Liver (tissue), 9 donors: ENCODE measurements around the gene CIDEB. TPM values are rescaled to one million over a fixed set of nuclear protein-coding genes. Genes with fewer than 3 reads are reported as not detected.
A peak's percentile ranks its signal among the peaks of the same experiment; 100 is the strongest.

Experiments used
- DNase-seq: peaks from one replicate; pipeline ENCODE4 v3.0.0-alpha.2; 2017; ENCODE audit warnings: low spot score
- H3K27ac ChIP-seq, 2 donors: one replicate each; pipeline ENCODE4 v1.7.0; 2013; ENCODE audit warnings: inconsistent platforms in 2 of 2, low read length in 2 of 2, control low read depth in 1 of 2, low read depth in 1 of 2, mild to moderate bottlenecking in 1 of 2
- H3K27me3 ChIP-seq, 4 donors: one replicate each; pipeline versions ENCODE4 v1.6.1 to v1.7.0; 2013; ENCODE audit warnings: low read length in 3 of 4, inconsistent platforms in 1 of 4, mild to moderate bottlenecking in 1 of 4, moderate library complexity in 1 of 4; ENCODE audit not compliant: control insufficient read depth in 4 of 4, insufficient read depth in 4 of 4
- H3K36me3 ChIP-seq, 4 donors: one replicate each; pipeline versions ENCODE4 v1.6.1 to v1.7.0; 2013; ENCODE audit warnings: low read length in 3 of 4, mild to moderate bottlenecking in 3 of 4, low read depth in 1 of 4, moderate library complexity in 1 of 4; ENCODE audit not compliant: control insufficient read depth in 4 of 4, insufficient read depth in 3 of 4
- H3K4me1 ChIP-seq, 4 donors: one replicate each; pipeline versions ENCODE4 v1.6.1 to v1.7.0; 2013; ENCODE audit warnings: low read length in 3 of 4, mild to moderate bottlenecking in 3 of 4, moderate library complexity in 1 of 4; ENCODE audit not compliant: control insufficient read depth in 4 of 4, insufficient read depth in 4 of 4
- H3K4me3 ChIP-seq, 3 donors: one replicate each; pipeline versions ENCODE4 v1.6.1 to v1.7.0; 2013; ENCODE audit warnings: low read length in 3 of 3, control low read depth in 1 of 3, low read depth in 1 of 3, mild to moderate bottlenecking in 1 of 3
- H3K9ac ChIP-seq, 2 donors: one replicate each; pipeline ENCODE4 v1.7.0; 2013; ENCODE audit warnings: low read length in 2 of 2, mild to moderate bottlenecking in 2 of 2, moderate library complexity in 2 of 2, control low read depth in 1 of 2, low read depth in 1 of 2
- H3K9me3 ChIP-seq, 4 donors: one replicate each; pipeline versions ENCODE4 v1.6.1 to v1.7.0; 2013; ENCODE audit warnings: low read length in 3 of 4; ENCODE audit not compliant: control insufficient read depth in 4 of 4
- CTCF ChIP-seq: fragments of 150-350 bp; IDR thresholded peaks from 2 replicates; pipeline ENCODE4 v1.5.1; 2017; ENCODE audit warnings: improper control_type of control experiment, low read depth, low read length; ENCODE audit not compliant: missing input control
- EGR1 ChIP-seq, 2 donors: IDR thresholded peaks; 2 replicates each; pipeline ENCODE4 v1.6.1; 2016 to 2018; ENCODE audit warnings: antibody characterized with exemption in 2 of 2, low read depth in 2 of 2
- FOXA1 ChIP-seq: IDR thresholded peaks from 2 replicates; pipeline ENCODE4 v1.6.1; 2016; ENCODE audit warnings: antibody characterized with exemption
- FOXA2 ChIP-seq: IDR thresholded peaks from 2 replicates; pipeline ENCODE4 v1.6.1; 2016; ENCODE audit warnings: antibody characterized with exemption
- GABPA ChIP-seq, 2 donors: IDR thresholded peaks in 1 of 2; conservative IDR thresholded peaks in 1 of 2; 2 replicates each; pipeline ENCODE4 v1.6.1; 2016; ENCODE audit warnings: antibody characterized with exemption in 2 of 2, mild to moderate bottlenecking in 1 of 2, moderate library complexity in 1 of 2
- HNF4A ChIP-seq, 2 donors: conservative IDR thresholded peaks; 2 replicates each; pipeline ENCODE4 v1.6.1; 2016; ENCODE audit warnings: antibody characterized with exemption in 2 of 2, mild to moderate bottlenecking in 2 of 2
- HNF4G ChIP-seq: IDR thresholded peaks from 2 replicates; pipeline ENCODE4 v1.6.1; 2016; ENCODE audit warnings: antibody characterized with exemption
- JUND ChIP-seq, 2 donors: IDR thresholded peaks; 2 replicates each; pipeline ENCODE4 v1.6.1; 2016; ENCODE audit warnings: antibody characterized with exemption in 2 of 2
- NR2F2 ChIP-seq: IDR thresholded peaks from 2 replicates; pipeline ENCODE4 v1.6.1; 2016; ENCODE audit warnings: antibody characterized with exemption
- RAD21 ChIP-seq, 2 donors: IDR thresholded peaks; 2 replicates each; pipeline ENCODE4 v1.6.1; 2016; ENCODE audit warnings: antibody characterized with exemption in 2 of 2, mild to moderate bottlenecking in 2 of 2
- RXRA ChIP-seq, 2 donors: IDR thresholded peaks; 2 replicates each; pipeline ENCODE4 v1.6.1; 2017 to 2018; ENCODE audit warnings: antibody characterized with exemption in 2 of 2, mild to moderate bottlenecking in 1 of 2
- SP1 ChIP-seq: IDR thresholded peaks from 2 replicates; pipeline ENCODE4 v1.6.1; 2018; ENCODE audit warnings: antibody characterized with exemption, mild to moderate bottlenecking
- TAF1 ChIP-seq: conservative IDR thresholded peaks from 2 replicates; pipeline ENCODE4 v1.6.1; 2016; ENCODE audit warnings: antibody characterized with exemption, mild to moderate bottlenecking
- YY1 ChIP-seq: IDR thresholded peaks from 2 replicates; pipeline ENCODE4 v1.6.1; 2016; ENCODE audit warnings: antibody characterized with exemption, mild to moderate bottlenecking
- WGBS: extraction: QIAGEN DNeasy Blood & Tissue Kit; methylation state at CpG from one replicate; pipeline ENCODE4 v1.1.7; 2013; 5-methylcytosine and 5-hydroxymethylcytosine counted together
- polyA plus RNA-seq, 2 donors: library from polyadenylated mRNA; stranded (reverse) in 1 of 2; unstranded in 1 of 2; fragments of 200-250 nt in 1 of 2; fragments of >200 nt in 1 of 2; fragmentation: Nextera tagmentation in 1 of 2; extraction: Ambion mirVana in 1 of 2; gene quantifications; one replicate each; pipeline versions ENCODE4 v1.2.1 to v1.2.3, GENCODE V29; 2013 to 2015
- total RNA-seq, 2 donors: library from RNA; depleted of rRNA; stranded (reverse); fragments of >200 nt; gene quantifications; one replicate each; pipeline ENCODE4 v1.2.3, GENCODE V29; 2014
- TF ChIP-seq, protein P1 (sequence below): IDR thresholded peaks from 2 replicates; pipeline ENCODE4 v1.6.1; 2016; ENCODE audit warnings: antibody characterized with exemption
- TF ChIP-seq, protein P2 (sequence below): IDR thresholded peaks from 2 replicates; pipeline ENCODE4 v1.6.1; 2016; ENCODE audit warnings: antibody characterized with exemption
- TF ChIP-seq, protein P3 (sequence below): IDR thresholded peaks from 2 replicates; pipeline ENCODE4 v1.6.1; 2016; ENCODE audit warnings: antibody characterized with exemption
- donor health status: healthy.
- donor health status: healthy.
- donor health status: healthy.
- donor health status: healthy.
- donor health status: healthy.

Gene CIDEB
- total and polyA plus RNA-seq, 4 donors: 32.1 to 312 (median 159) TPM

- 90% methylated on average over 14 of the region's 14 CpGs for WGBS
- no peaks in the 10 kb centered on the region for H3K27me3 ChIP-seq
- H3K9ac ChIP-seq: no peak overlapping the region
- no peak for DNase-seq
- TF ChIP-seq YY1 (no peak), FOXA2 (no peak), NR2F2 (no peak), HNF4A (conservative IDR thresholded peaks at IDR 0.05) (no peak), HNF4G (no peak), FOXA1 (no peak), GABPA (IDR thresholded peaks at IDR 0.05 in 1 of 2, conservative IDR thresholded peaks at IDR 0.05 in 1 of 2) (no peak), JUND (IDR thresholded peaks at IDR 0.05) (no peak), EGR1 (IDR thresholded peaks at IDR 0.05; ENCODE audit: low read depth in 2 of 2) (no peak)
- TF ChIP-seq, protein P1, sequence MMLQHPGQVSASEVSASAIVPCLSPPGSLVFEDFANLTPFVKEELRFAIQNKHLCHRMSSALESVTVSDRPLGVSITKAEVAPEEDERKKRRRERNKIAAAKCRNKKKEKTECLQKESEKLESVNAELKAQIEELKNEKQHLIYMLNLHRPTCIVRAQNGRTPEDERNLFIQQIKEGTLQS: no peak
- TF ChIP-seq, protein P2, sequence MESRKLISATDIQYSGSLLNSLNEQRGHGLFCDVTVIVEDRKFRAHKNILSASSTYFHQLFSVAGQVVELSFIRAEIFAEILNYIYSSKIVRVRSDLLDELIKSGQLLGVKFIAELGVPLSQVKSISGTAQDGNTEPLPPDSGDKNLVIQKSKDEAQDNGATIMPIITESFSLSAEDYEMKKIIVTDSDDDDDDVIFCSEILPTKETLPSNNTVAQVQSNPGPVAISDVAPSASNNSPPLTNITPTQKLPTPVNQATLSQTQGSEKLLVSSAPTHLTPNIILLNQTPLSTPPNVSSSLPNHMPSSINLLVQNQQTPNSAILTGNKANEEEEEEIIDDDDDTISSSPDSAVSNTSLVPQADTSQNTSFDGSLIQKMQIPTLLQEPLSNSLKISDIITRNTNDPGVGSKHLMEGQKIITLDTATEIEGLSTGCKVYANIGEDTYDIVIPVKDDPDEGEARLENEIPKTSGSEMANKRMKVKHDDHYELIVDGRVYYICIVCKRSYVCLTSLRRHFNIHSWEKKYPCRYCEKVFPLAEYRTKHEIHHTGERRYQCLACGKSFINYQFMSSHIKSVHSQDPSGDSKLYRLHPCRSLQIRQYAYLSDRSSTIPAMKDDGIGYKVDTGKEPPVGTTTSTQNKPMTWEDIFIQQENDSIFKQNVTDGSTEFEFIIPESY: no peak
- TF ChIP-seq, protein P3, sequence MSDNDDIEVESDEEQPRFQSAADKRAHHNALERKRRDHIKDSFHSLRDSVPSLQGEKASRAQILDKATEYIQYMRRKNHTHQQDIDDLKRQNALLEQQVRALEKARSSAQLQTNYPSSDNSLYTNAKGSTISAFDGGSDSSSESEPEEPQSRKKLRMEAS: no peak
- no peak overlapping the region for H3K27ac ChIP-seq
- H3K4me3 ChIP-seq: no peak overlapping the region
- peaks cover 0 to 5% (median 1%) of the 10 kb centered on the region in 4 donors for H3K4me1 ChIP-seq
- H3K36me3 ChIP-seq: no peaks in the 10 kb centered on the region
- no peaks in the 10 kb centered on the region for H3K9me3 ChIP-seq
These were observed 13.6 kb upstream of the CIDEB start for GRCh38 chr14:24321212-24321975.

GRCh38 chr14:24317141-24317928, 9.6 kb upstream of the CIDEB start:
- Histone ChIP-seq H3K4me3 (no peak overlapping the region), H3K4me1 (peaks cover 3 to 6% (median 5%) of the 10 kb centered on the region in 4 donors), H3K27ac (no peak overlapping the region), H3K36me3 (no peaks in the 10 kb centered on the region), H3K9me3 (no peaks in the 10 kb centered on the region), H3K27me3 (no peaks in the 10 kb centered on the region), H3K9ac (no peak overlapping the region)
- TF ChIP-seq FOXA1 (no peak), NR2F2 (no peak), JUND (IDR thresholded peaks at IDR 0.05) (peak in 1 of 2 donors; percentile 29), YY1 (no peak)
- TF ChIP-seq, protein P1: no peak
- 82% methylated on average over 3 of the region's 3 CpGs for WGBS
- no peak for DNase-seq

DNA sequence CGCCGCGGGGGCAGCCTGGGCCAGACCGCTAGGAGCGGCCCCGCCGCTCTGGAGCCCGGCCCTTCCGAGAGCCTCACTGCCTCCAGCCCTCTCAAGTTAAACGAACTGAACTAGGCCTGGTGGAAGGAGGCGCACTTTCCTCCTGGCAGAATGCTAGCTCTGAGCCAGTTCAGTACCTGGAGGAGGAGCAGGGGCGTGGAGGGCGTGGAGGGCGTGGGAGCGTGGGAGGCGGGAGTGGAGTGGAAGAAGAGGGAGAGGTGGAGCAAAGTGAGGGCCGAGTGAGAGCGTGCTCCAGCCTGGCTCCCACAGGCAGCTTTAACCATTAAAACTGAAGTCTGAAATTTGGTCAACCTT, 8.8 kb upstream of the CIDEB start:
- Histone ChIP-seq H3K9ac (no peak overlapping the region), H3K27ac (no peak overlapping the region), H3K27me3 (no peaks in the 10 kb centered on the region), H3K4me1 (peaks cover 4 to 14% (median 8%) of the 10 kb centered on the region in 4 donors), H3K9me3 (no peaks in the 10 kb centered on the region), H3K36me3 (no peaks in the 10 kb centered on the region), H3K4me3 (no peak overlapping the region)
- WGBS: 71% methylated on average over 18 of the region's 18 CpGs
- no peak for DNase-seq
- TF ChIP-seq YY1 (no peak), SP1 (no peak), FOXA2 (no peak), CTCF (no peak), FOXA1 (no peak), RXRA (IDR thresholded peaks at IDR 0.05) (no peak), TAF1 (no peak), RAD21 (IDR thresholded peaks at IDR 0.05) (no peak)
- TF ChIP-seq, protein P1: no peak
- TF ChIP-seq, protein P3: no peak
- TF ChIP-seq, protein P2: no peak
